Lower leg skin (tissue), 4 donors: ENCODE measurements around the gene MCF2L2. TPM values are rescaled to one million over a fixed set of nuclear protein-coding genes. Genes with fewer than 3 reads are reported as not detected.
A peak's percentile ranks its signal among the peaks of the same experiment; 100 is the strongest.

Experiments
- DNase-seq, 2 donors: peaks; one replicate each; pipeline ENCODE4 v3.0.0-alpha.2; 2019; ENCODE audit warnings: low spot score in 2 of 2
- H3K4me3 ChIP-seq: fragments of 200-600 bp; sonication (generic); 2 replicates; pipeline ENCODE4 v1.5.1; 2017; ENCODE audit warnings: mild to moderate bottlenecking, low read depth; ENCODE audit not compliant: poor library complexity, severe bottlenecking
- CTCF ChIP-seq, 3 donors: fragments of 450-650 bp; IDR thresholded peaks; one replicate each; pipeline ENCODE4 v1.5.1; 2016; ENCODE audit warnings: antibody characterized with exemption in 3 of 3, mild to moderate bottlenecking in 3 of 3, moderate library complexity in 2 of 3
- POLR2A ChIP-seq, 2 donors: fragments of 450-650 bp; IDR thresholded peaks; one replicate each; pipeline ENCODE4 v1.6.1; 2016 to 2017; ENCODE audit warnings: antibody characterized with exemption in 2 of 2, mild to moderate bottlenecking in 1 of 2, moderate library complexity in 1 of 2
- WGBS, 2 donors: methylation state at CpG; one replicate each; pipeline ENCODE4 v1.1.5; 2018; 5-methylcytosine and 5-hydroxymethylcytosine counted together
- intact Hi-C: fragments of 100-400 bp; cut with DNase I; formaldehyde crosslinking; loops from one replicate; pipeline ENCODE4 v1.15.0; 2023; ENCODE audit warnings: low total_unique reads
- total RNA-seq, 4 donors: library from RNA; depleted of rRNA; stranded (reverse); fragments of >200 nt; gene quantifications; one replicate each; pipeline ENCODE4 v1.1.0, GENCODE V29; 2016

The MCF2L2 gene
- total RNA-seq, 4 donors from 2014 or later = 0.88 to 1.3 (median 1.1) TPM; not detected in 1

GRCh38 chr3:183300996-183301562 lies 127.3 kb downstream of the MCF2L2 start:
- H3K4me3 ChIP-seq = no peak overlapping the region
- 87 to 90% methylated on average over 6 of the region's 6 CpGs for WGBS, 2 donors
- intact Hi-C loops = loop anchor here (10.0 kb wide), 1 partner anchor 74 kb away; no protein-coding TSS in a partner anchor
- no peak for DNase-seq
- no peak for TF ChIP-seq POLR2A (IDR thresholded peaks at IDR 0.05)
- no peak for TF ChIP-seq CTCF (IDR thresholded peaks at IDR 0.05)

- intact Hi-C loops = loop anchor here (10.0 kb wide), 1 partner anchor 75 kb away; no protein-coding TSS in a partner anchor
- 94 to 95% methylated on average over 4 of the region's 4 CpGs for WGBS, 2 donors
- no peak overlapping the region for H3K4me3 ChIP-seq
- no peak for DNase-seq
- TF ChIP-seq POLR2A (IDR thresholded peaks at IDR 0.05) = no peak
- TF ChIP-seq CTCF (IDR thresholded peaks at IDR 0.05) = no peak
Measured at GRCh38 chr3:183299976-183300375, 128.4 kb downstream of the MCF2L2 start.

- intact Hi-C loops = no loop called here
- WGBS, 2 donors = 43 to 67% methylated on average over 5 of the region's 5 CpGs
- no peak overlapping the region for H3K4me3 ChIP-seq
- TF ChIP-seq POLR2A (IDR thresholded peaks at IDR 0.05) = no peak
- TF ChIP-seq CTCF (IDR thresholded peaks at IDR 0.05) = no peak
- DNase-seq = peak; percentile 62 to 90
Measured at GRCh38 chr3:183298701-183299153, 129.7 kb downstream of the MCF2L2 start.

- 82 to 91% methylated on average over 12 of the region's 12 CpGs for WGBS, 2 donors
- intact Hi-C loops = no loop called here
- DNase-seq = no peak
- H3K4me3 ChIP-seq = no peak overlapping the region
- TF ChIP-seq CTCF (IDR thresholded peaks at IDR 0.05) (no peak), POLR2A (IDR thresholded peaks at IDR 0.05) (no peak)
Measured at GRCh38 chr3:183296944-183297343, 131.5 kb downstream of the MCF2L2 start.

GRCh38 chr3:183295211-183295610 lies 133.2 kb downstream of the MCF2L2 start:
- H3K4me3 ChIP-seq = no peak overlapping the region
- no peak for TF ChIP-seq CTCF (IDR thresholded peaks at IDR 0.05)
- TF ChIP-seq POLR2A (IDR thresholded peaks at IDR 0.05) = no peak
- 32 to 36% methylated on average over 3 of the region's 3 CpGs for WGBS, 2 donors
- intact Hi-C loops = no loop called here
- DNase-seq = peak in 1 of 2 donors; percentile 72

- intact Hi-C loops = no loop called here
- WGBS, 2 donors = 72 to 84% methylated on average over 2 of the region's 2 CpGs
- TF ChIP-seq CTCF (IDR thresholded peaks at IDR 0.05) = no peak
- no peak for TF ChIP-seq POLR2A (IDR thresholded peaks at IDR 0.05)
- no peak overlapping the region for H3K4me3 ChIP-seq
- DNase-seq = no peak
Measured at GRCh38 chr3:183293966-183294365, 134.5 kb downstream of the MCF2L2 start.
